Aorta (tissue), 5 donors: Measurements from ENCODE around the gene SV2B. TPM values are rescaled to one million over a fixed set of nuclear protein-coding genes. Genes with fewer than 3 reads are reported as not detected.

ENCODE experiments used
- ATAC-seq: fragments of 200-7000 bp; cut with Tn5 transposase; one replicate; pipeline ENCODE4 v1.9.1; 2022; ENCODE audit warnings: moderate library complexity; ENCODE audit not compliant: low FRiP score
- DNase-seq, 2 donors: peaks; one replicate each; pipeline ENCODE4 v3.0.0-alpha.2; 2020
- H3K27ac ChIP-seq, 2 donors: one replicate each; pipeline ENCODE4 v1.5.1; 2013; ENCODE audit warnings: low read length in 2 of 2, mild to moderate bottlenecking in 2 of 2, moderate library complexity in 2 of 2, control low read depth in 1 of 2, inconsistent platforms in 1 of 2, low read depth in 1 of 2
- H3K27me3 ChIP-seq, 2 donors: one replicate each; pipeline ENCODE4 v1.6.1; 2013; ENCODE audit warnings: control low read depth in 1 of 2, low read length in 1 of 2, mild to moderate bottlenecking in 1 of 2, moderate library complexity in 1 of 2; ENCODE audit not compliant: insufficient read depth in 2 of 2, control insufficient read depth in 1 of 2
- H3K36me3 ChIP-seq, 2 donors: one replicate each; pipeline ENCODE4 v1.6.1; 2013; ENCODE audit warnings: control low read depth in 1 of 2, low read length in 1 of 2, mild to moderate bottlenecking in 1 of 2; ENCODE audit not compliant: insufficient read depth in 2 of 2, control insufficient read depth in 1 of 2
- H3K4me1 ChIP-seq, 2 donors: one replicate each; pipeline ENCODE4 v1.6.1; 2013; ENCODE audit warnings: low read length in 2 of 2, control low read depth in 1 of 2, mild to moderate bottlenecking in 1 of 2, moderate library complexity in 1 of 2; ENCODE audit not compliant: insufficient read depth in 2 of 2, control insufficient read depth in 1 of 2
- H3K4me3 ChIP-seq, 2 donors: one replicate each; pipeline ENCODE4 v1.5.1; 2013; ENCODE audit warnings: low read length in 2 of 2, control low read depth in 1 of 2, mild to moderate bottlenecking in 1 of 2
- H3K9me3 ChIP-seq: one replicate; pipeline ENCODE4 v1.6.1; 2013; ENCODE audit warnings: mild to moderate bottlenecking, low read length; ENCODE audit not compliant: control insufficient read depth
- WGBS, 2 donors: extraction: QIAGEN DNeasy Blood & Tissue Kit; methylation state at CpG; one replicate each; pipeline ENCODE4 v1.1.7; 2013; 5-methylcytosine and 5-hydroxymethylcytosine counted together
- intact Hi-C, 2 donors: fragments of 100-400 bp; cut with DNase I; formaldehyde crosslinking; loops; one replicate each; pipeline versions ENCODE4 v1.14.2 to v1.15.0; 2022
- polyA plus RNA-seq, 2 donors: library from polyadenylated mRNA; stranded (reverse); fragments of 200-250 nt; gene quantifications; one replicate each; pipeline ENCODE4 v1.2.3, GENCODE V29; 2013
- total RNA-seq, 2 donors: library from RNA; stranded (reverse); fragmentation: NEBNext Ultra II Directional; extraction: Animal tissue kit (Norgen Biotek cat#: 25700); gene quantifications; one replicate each; pipeline ENCODE4 v1.2.1, GENCODE V29; 2021
- donor health status: healthy with polysubstance abuse.
- donor health status: Bipolar disorder and iron deficiency.
- donor health status: DM: no; HTN: no; CAD: no.
- donor health status: DM: no; HTN: no; CAD: no.
- donor health status: DM: yes; HTN: yes; CAD: no.

The SV2B gene
- total and polyA plus RNA-seq, 4 donors: 2.5 to 6.4 TPM; not detected in 2

GRCh38 chr15:91252322-91252721, 152.3 kb downstream of the SV2B start:
- no peak overlapping the region for H3K4me3 ChIP-seq
- WGBS, 2 donors: 88 to 89% methylated on average over 7 of the region's 7 CpGs
- H3K4me1 ChIP-seq: no peaks in the 10 kb centered on the region
- intact Hi-C loops: no loop called here
- no peaks in the 10 kb centered on the region for H3K9me3 ChIP-seq
- no peaks in the 10 kb centered on the region for H3K27me3 ChIP-seq
- no peaks in the 10 kb centered on the region for H3K36me3 ChIP-seq
- ATAC-seq: no peak
- no peak overlapping the region for H3K27ac ChIP-seq
- DNase-seq: no peak

GRCh38 chr15:91252756-91253155, 152.7 kb downstream of the SV2B start:
- intact Hi-C loops: no loop called here
- no peak for ATAC-seq

GRCh38 chr15:91253605-91254004, 153.5 kb downstream of the SV2B start:
- DNase-seq (no peak), ATAC-seq (no peak)
- no peaks in the 10 kb centered on the region for H3K4me1 ChIP-seq
- H3K36me3 ChIP-seq: no peaks in the 10 kb centered on the region
- no peak overlapping the region for H3K27ac ChIP-seq
- H3K27me3 ChIP-seq: no peaks in the 10 kb centered on the region
- no peaks in the 10 kb centered on the region for H3K9me3 ChIP-seq
- WGBS, 2 donors: 67 to 77% methylated on average over 3 of the region's 3 CpGs
- intact Hi-C loops: no loop called here
- no peak overlapping the region for H3K4me3 ChIP-seq

More at GRCh38 chr15:91252756-91253155, 152.7 kb downstream of the SV2B start:
- H3K27ac ChIP-seq: no peak overlapping the region
- H3K9me3 ChIP-seq: no peaks in the 10 kb centered on the region
- WGBS, 2 donors: 74 to 82% methylated on average over 2 of the region's 2 CpGs
- H3K4me1 ChIP-seq: no peaks in the 10 kb centered on the region
- no peak overlapping the region for H3K4me3 ChIP-seq
- no peaks in the 10 kb centered on the region for H3K36me3 ChIP-seq
- DNase-seq: no peak
- no peaks in the 10 kb centered on the region for H3K27me3 ChIP-seq

- DNase-seq (no peak), ATAC-seq (no peak)
- Histone ChIP-seq H3K27ac (no peak overlapping the region), H3K4me1 (no peaks in the 10 kb centered on the region), H3K36me3 (no peaks in the 10 kb centered on the region), H3K27me3 (no peaks in the 10 kb centered on the region), H3K9me3 (no peaks in the 10 kb centered on the region), H3K4me3 (no peak overlapping the region)
- intact Hi-C loops: no loop called here
- WGBS, 2 donors: 67 to 75% methylated on average over 3 of the region's 3 CpGs
Measured at GRCh38 chr15:91254766-91255165, 154.7 kb downstream of the SV2B start.

- Histone ChIP-seq H3K36me3 (no peaks in the 10 kb centered on the region), H3K27me3 (no peaks in the 10 kb centered on the region), H3K9me3 (no peaks in the 10 kb centered on the region), H3K4me1 (no peaks in the 10 kb centered on the region), H3K27ac (no peak overlapping the region), H3K4me3 (no peak overlapping the region)
- ATAC-seq: no peak
- DNase-seq: no peak
- 38 to 42% methylated on average over 3 of the region's 3 CpGs for WGBS, 2 donors
- intact Hi-C loops: no loop called here
Measured at GRCh38 chr15:91255670-91256192, 155.7 kb downstream of the SV2B start.

GRCh38 chr15:91257746-91258414, 157.8 kb downstream of the SV2B start:
- H3K4me1 ChIP-seq: no peaks in the 10 kb centered on the region
- no peak overlapping the region for H3K27ac ChIP-seq
- no peaks in the 10 kb centered on the region for H3K9me3 ChIP-seq
- ATAC-seq (no peak), DNase-seq (no peak)
- H3K36me3 ChIP-seq: no peaks in the 10 kb centered on the region
- no peak overlapping the region for H3K4me3 ChIP-seq
- intact Hi-C loops: no loop called here
- no peaks in the 10 kb centered on the region for H3K27me3 ChIP-seq
- WGBS, 2 donors: 82% methylated on average over 6 of the region's 6 CpGs

- Histone ChIP-seq H3K9me3 (no peaks in the 10 kb centered on the region), H3K27me3 (no peaks in the 10 kb centered on the region), H3K36me3 (no peaks in the 10 kb centered on the region), H3K4me1 (peaks cover 0 to 1% of the 10 kb centered on the region in 2 donors), H3K4me3 (no peak overlapping the region), H3K27ac (no peak overlapping the region)
- ATAC-seq (no peak), DNase-seq (no peak)
- intact Hi-C loops: no loop called here
- 49 to 56% methylated on average over 6 of the region's 6 CpGs for WGBS, 2 donors
Measured at GRCh38 chr15:91258415-91258759, 158.3 kb downstream of the SV2B start.

- 58 to 66% methylated on average over 3 of the region's 3 CpGs for WGBS, 2 donors
- intact Hi-C loops: no loop called here
- DNase-seq: no peak
- no peak overlapping the region for H3K4me3 ChIP-seq
- no peaks in the 10 kb centered on the region for H3K9me3 ChIP-seq
- no peaks in the 10 kb centered on the region for H3K36me3 ChIP-seq
- no peak overlapping the region for H3K27ac ChIP-seq
- ATAC-seq: no peak
- H3K4me1 ChIP-seq: peaks cover 0 to 5% of the 10 kb centered on the region in 2 donors
- no peaks in the 10 kb centered on the region for H3K27me3 ChIP-seq
Measured at GRCh38 chr15:91259077-91259476, 159.0 kb downstream of the SV2B start.

- Histone ChIP-seq H3K27me3 (no peaks in the 10 kb centered on the region), H3K9me3 (no peaks in the 10 kb centered on the region), H3K4me1 (peaks cover 4 to 5% of the 10 kb centered on the region in 2 donors), H3K27ac (no peak overlapping the region), H3K36me3 (no peaks in the 10 kb centered on the region), H3K4me3 (no peak overlapping the region)
- intact Hi-C loops: no loop called here
- ATAC-seq (no peak), DNase-seq (no peak)
Measured at GRCh38 chr15:91261345-91261744, 161.3 kb downstream of the SV2B start.
